Central memory CD8-positive, alpha-beta T cell (primary cell): ENCODE measurements around the gene TARS3.

Experiments used
- ATAC-seq: fragments of 150-1000 bp; cut with Tn5 transposase; replicated peaks from 2 replicates; pipeline ENCODE4 v1.10.0; 2022; ENCODE audit warnings: mild to moderate bottlenecking, moderate FRiP score, moderate number of reproducible peaks; ENCODE audit not compliant: poor library complexity, severe bottlenecking; ENCODE audit errors: extremely low read depth
- DNase-seq, 2 donors: peaks; one replicate each; pipeline ENCODE4 v3.0.0; 2021; ENCODE audit warnings: low spot score in 2 of 2
- H3K27ac Mint-ChIP-seq: one replicate; pipeline ENCODE4 v1.8.0; 2022; ENCODE audit warnings: low read depth, mild to moderate bottlenecking, moderate library complexity, mixed read lengths
- H3K27me3 Mint-ChIP-seq: one replicate; pipeline ENCODE4 v1.8.0; 2022; ENCODE audit warnings: mixed read lengths
- H3K36me3 Mint-ChIP-seq: one replicate; pipeline ENCODE4 v1.8.0; 2022; ENCODE audit warnings: mild to moderate bottlenecking, moderate library complexity, mixed read lengths; ENCODE audit not compliant: insufficient read depth
- H3K4me1 Mint-ChIP-seq: one replicate; pipeline ENCODE4 v1.8.0; 2022; ENCODE audit warnings: mixed read lengths
- H3K4me3 Mint-ChIP-seq: one replicate; pipeline ENCODE4 v1.8.0; 2022; ENCODE audit warnings: mild to moderate bottlenecking, moderate library complexity, mixed read lengths
- H3K9me3 Mint-ChIP-seq: one replicate; pipeline ENCODE4 v1.8.0; 2022; ENCODE audit warnings: mixed read lengths

Gene TARS3

GRCh38 chr15:101727186-101727585 lies 2.9 kb upstream of the TARS3 start:
- Mint-ChIP-seq H3K27ac (no peak overlapping the region), H3K27me3 (no peaks in the 10 kb centered on the region), H3K4me1 (peaks cover 13% of the 10 kb centered on the region), H3K4me3 (no peak overlapping the region), H3K36me3 (peaks cover 4% of the 10 kb centered on the region), H3K9me3 (no peaks in the 10 kb centered on the region)
- ATAC-seq (no peak), DNase-seq (no peak)

- no peak for DNase-seq
- no peak for ATAC-seq
- peak overlapping the region; percentile 14 for H3K4me3 Mint-ChIP-seq
- H3K9me3 Mint-ChIP-seq, result no peaks in the 10 kb centered on the region
- H3K27me3 Mint-ChIP-seq, result no peaks in the 10 kb centered on the region
- H3K4me1 Mint-ChIP-seq, result peaks cover 28% of the 10 kb centered on the region
- H3K27ac Mint-ChIP-seq, result no peak overlapping the region
- peaks cover 20% of the 10 kb centered on the region for H3K36me3 Mint-ChIP-seq
These were observed 800 bp upstream of the TARS3 start for GRCh38 chr15:101725073-101725472.

GRCh38 chr15:101724675-101725005 lies 367 bp upstream of the TARS3 start:
- H3K27me3 Mint-ChIP-seq, result no peaks in the 10 kb centered on the region
- no peaks in the 10 kb centered on the region for H3K9me3 Mint-ChIP-seq
- H3K36me3 Mint-ChIP-seq, result peaks cover 20% of the 10 kb centered on the region
- DNase-seq (no peak), ATAC-seq (no peak)
- H3K4me3 Mint-ChIP-seq, result peak overlapping the region; percentile 14
- peaks cover 28% of the 10 kb centered on the region for H3K4me1 Mint-ChIP-seq
- no peak overlapping the region for H3K27ac Mint-ChIP-seq

GRCh38 chr15:101723171-101723873 lies 951 bp downstream of the TARS3 start:
- Mint-ChIP-seq H3K9me3 (no peaks in the 10 kb centered on the region), H3K4me3 (peak overlapping the region; percentile 86), H3K27me3 (no peaks in the 10 kb centered on the region), H3K4me1 (peaks cover 40% of the 10 kb centered on the region), H3K27ac (peak overlapping the region; percentile 83), H3K36me3 (peaks cover 26% of the 10 kb centered on the region)
- DNase-seq (no peak), ATAC-seq (no peak)

GRCh38 chr15:101718896-101719295 lies 5.4 kb downstream of the TARS3 start:
- ATAC-seq (no peak), DNase-seq (no peak)
- no peak overlapping the region for H3K27ac Mint-ChIP-seq
- no peaks in the 10 kb centered on the region for H3K27me3 Mint-ChIP-seq
- no peaks in the 10 kb centered on the region for H3K9me3 Mint-ChIP-seq
- peaks cover 51% of the 10 kb centered on the region for H3K4me1 Mint-ChIP-seq
- peaks cover 43% of the 10 kb centered on the region for H3K36me3 Mint-ChIP-seq
- H3K4me3 Mint-ChIP-seq, result no peak overlapping the region

- peaks cover 22% of the 10 kb centered on the region for H3K4me1 Mint-ChIP-seq
- H3K27me3 Mint-ChIP-seq, result no peaks in the 10 kb centered on the region
- H3K9me3 Mint-ChIP-seq, result no peaks in the 10 kb centered on the region
- no peak overlapping the region for H3K4me3 Mint-ChIP-seq
- ATAC-seq (no peak), DNase-seq (no peak)
- H3K27ac Mint-ChIP-seq, result no peak overlapping the region
- H3K36me3 Mint-ChIP-seq, result peaks cover 53% of the 10 kb centered on the region
These were observed 12.2 kb downstream of the TARS3 start for GRCh38 chr15:101712078-101712477.

- no peak for ATAC-seq
- peaks cover 22% of the 10 kb centered on the region for H3K4me1 Mint-ChIP-seq
- no peaks in the 10 kb centered on the region for H3K27me3 Mint-ChIP-seq
- H3K36me3 Mint-ChIP-seq, result peaks cover 55% of the 10 kb centered on the region
- no peak overlapping the region for H3K4me3 Mint-ChIP-seq
- DNase-seq, result no peak
- no peak overlapping the region for H3K27ac Mint-ChIP-seq
- no peaks in the 10 kb centered on the region for H3K9me3 Mint-ChIP-seq
These were observed 13.5 kb downstream of the TARS3 start for GRCh38 chr15:101710806-101711205.

GRCh38 chr15:101709466-101709865 lies 14.8 kb downstream of the TARS3 start:
- H3K4me3 Mint-ChIP-seq, result no peak overlapping the region
- DNase-seq (no peak), ATAC-seq (no peak)
- H3K9me3 Mint-ChIP-seq, result no peaks in the 10 kb centered on the region
- no peaks in the 10 kb centered on the region for H3K27me3 Mint-ChIP-seq
- peaks cover 22% of the 10 kb centered on the region for H3K4me1 Mint-ChIP-seq
- H3K36me3 Mint-ChIP-seq, result peaks cover 56% of the 10 kb centered on the region
- H3K27ac Mint-ChIP-seq, result no peak overlapping the region

GRCh38 chr15:101707983-101708382 lies 16.3 kb downstream of the TARS3 start:
- no peaks in the 10 kb centered on the region for H3K9me3 Mint-ChIP-seq

GRCh38 chr15:101702077-101702476 lies 22.2 kb downstream of the TARS3 start:
- DNase-seq, result no peak
- Mint-ChIP-seq H3K4me3 (no peak overlapping the region), H3K9me3 (no peaks in the 10 kb centered on the region), H3K4me1 (peaks cover 8% of the 10 kb centered on the region), H3K27ac (no peak overlapping the region), H3K27me3 (no peaks in the 10 kb centered on the region), H3K36me3 (peaks cover 60% of the 10 kb centered on the region)
- no peak for ATAC-seq

More at GRCh38 chr15:101707983-101708382, 16.3 kb downstream of the TARS3 start:
- Mint-ChIP-seq H3K36me3 (peaks cover 52% of the 10 kb centered on the region), H3K4me3 (no peak overlapping the region), H3K27me3 (no peaks in the 10 kb centered on the region), H3K27ac (no peak overlapping the region), H3K4me1 (peaks cover 16% of the 10 kb centered on the region)
- no peak for ATAC-seq
- no peak for DNase-seq

- peaks cover 14% of the 10 kb centered on the region for H3K4me1 Mint-ChIP-seq
- no peak for ATAC-seq
- H3K27me3 Mint-ChIP-seq, result no peaks in the 10 kb centered on the region
- H3K36me3 Mint-ChIP-seq, result peaks cover 60% of the 10 kb centered on the region
- H3K4me3 Mint-ChIP-seq, result no peak overlapping the region
- DNase-seq, result no peak
- H3K9me3 Mint-ChIP-seq, result no peaks in the 10 kb centered on the region
- no peak overlapping the region for H3K27ac Mint-ChIP-seq
These were observed 26.0 kb downstream of the TARS3 start for GRCh38 chr15:101698314-101698713.

- Mint-ChIP-seq H3K27me3 (no peaks in the 10 kb centered on the region), H3K4me3 (no peak overlapping the region), H3K27ac (peak overlapping the region; percentile 35)
These were observed 26.8 kb downstream of the TARS3 start for GRCh38 chr15:101697488-101697887.

GRCh38 chr15:101696829-101697228 lies 27.4 kb downstream of the TARS3 start:
- H3K9me3 Mint-ChIP-seq, result no peaks in the 10 kb centered on the region
- H3K4me3 Mint-ChIP-seq, result no peak overlapping the region
- peak overlapping the region; percentile 5 for H3K27ac Mint-ChIP-seq
- peaks cover 17% of the 10 kb centered on the region for H3K4me1 Mint-ChIP-seq
- DNase-seq (no peak), ATAC-seq (no peak)
- peaks cover 57% of the 10 kb centered on the region for H3K36me3 Mint-ChIP-seq
- H3K27me3 Mint-ChIP-seq, result no peaks in the 10 kb centered on the region

More at GRCh38 chr15:101697488-101697887, 26.8 kb downstream of the TARS3 start:
- Mint-ChIP-seq H3K9me3 (no peaks in the 10 kb centered on the region), H3K4me1 (peaks cover 17% of the 10 kb centered on the region), H3K36me3 (peaks cover 61% of the 10 kb centered on the region)
- ATAC-seq, result no peak
- DNase-seq, result no peak
